Ishikawa (cell line): ENCODE measurements around the gene TAS2R13.

ENCODE experiments used
- CEBPB ChIP-seq: IDR thresholded peaks from 2 replicates; pipeline ENCODE4 v1.6.1; 2012
- CREB1 ChIP-seq: IDR thresholded peaks from 2 replicates; pipeline ENCODE4 v1.6.1; 2012; ENCODE audit warnings: low read depth
- EGR1 ChIP-seq: IDR thresholded peaks from 2 replicates; pipeline ENCODE4 v1.6.1; 2012
- EP300 ChIP-seq: IDR thresholded peaks from 2 replicates; pipeline ENCODE4 v1.6.1; 2012; ENCODE audit warnings: borderline replicate concordance
- FOXM1 ChIP-seq: IDR thresholded peaks from 2 replicates; pipeline ENCODE4 v1.6.1; 2012; ENCODE audit warnings: low read depth, borderline replicate concordance
- MAX ChIP-seq: IDR thresholded peaks from 2 replicates; pipeline ENCODE4 v1.6.1; 2012
- NFIC ChIP-seq: IDR thresholded peaks from 2 replicates; pipeline ENCODE4 v1.6.1; 2012
- RAD21 ChIP-seq: IDR thresholded peaks from 2 replicates; pipeline ENCODE4 v1.6.1; 2012; ENCODE audit warnings: low read depth
- TAF1 ChIP-seq: IDR thresholded peaks from 2 replicates; pipeline ENCODE4 v1.6.1; 2012; ENCODE audit warnings: low read depth, mild to moderate bottlenecking
- TCF12 ChIP-seq: IDR thresholded peaks from 2 replicates; pipeline ENCODE4 v1.6.1; 2012; ENCODE audit warnings: low read depth
- USF1 ChIP-seq: IDR thresholded peaks from 2 replicates; pipeline ENCODE4 v1.6.1; 2012
- YY1 ChIP-seq: IDR thresholded peaks from 2 replicates; pipeline ENCODE4 v1.6.1; 2012; ENCODE audit warnings: low read depth
- ZBTB7A ChIP-seq: IDR thresholded peaks from 2 replicates; pipeline ENCODE4 v1.6.1; 2012; ENCODE audit warnings: low read depth
- TF ChIP-seq, protein P1 (sequence below): IDR thresholded peaks from 2 replicates; pipeline ENCODE4 v1.6.1; 2012; ENCODE audit warnings: low read depth, mild to moderate bottlenecking

- no peak for TF ChIP-seq NFIC
- TF ChIP-seq TAF1 = no peak
- TF ChIP-seq, protein P1, sequence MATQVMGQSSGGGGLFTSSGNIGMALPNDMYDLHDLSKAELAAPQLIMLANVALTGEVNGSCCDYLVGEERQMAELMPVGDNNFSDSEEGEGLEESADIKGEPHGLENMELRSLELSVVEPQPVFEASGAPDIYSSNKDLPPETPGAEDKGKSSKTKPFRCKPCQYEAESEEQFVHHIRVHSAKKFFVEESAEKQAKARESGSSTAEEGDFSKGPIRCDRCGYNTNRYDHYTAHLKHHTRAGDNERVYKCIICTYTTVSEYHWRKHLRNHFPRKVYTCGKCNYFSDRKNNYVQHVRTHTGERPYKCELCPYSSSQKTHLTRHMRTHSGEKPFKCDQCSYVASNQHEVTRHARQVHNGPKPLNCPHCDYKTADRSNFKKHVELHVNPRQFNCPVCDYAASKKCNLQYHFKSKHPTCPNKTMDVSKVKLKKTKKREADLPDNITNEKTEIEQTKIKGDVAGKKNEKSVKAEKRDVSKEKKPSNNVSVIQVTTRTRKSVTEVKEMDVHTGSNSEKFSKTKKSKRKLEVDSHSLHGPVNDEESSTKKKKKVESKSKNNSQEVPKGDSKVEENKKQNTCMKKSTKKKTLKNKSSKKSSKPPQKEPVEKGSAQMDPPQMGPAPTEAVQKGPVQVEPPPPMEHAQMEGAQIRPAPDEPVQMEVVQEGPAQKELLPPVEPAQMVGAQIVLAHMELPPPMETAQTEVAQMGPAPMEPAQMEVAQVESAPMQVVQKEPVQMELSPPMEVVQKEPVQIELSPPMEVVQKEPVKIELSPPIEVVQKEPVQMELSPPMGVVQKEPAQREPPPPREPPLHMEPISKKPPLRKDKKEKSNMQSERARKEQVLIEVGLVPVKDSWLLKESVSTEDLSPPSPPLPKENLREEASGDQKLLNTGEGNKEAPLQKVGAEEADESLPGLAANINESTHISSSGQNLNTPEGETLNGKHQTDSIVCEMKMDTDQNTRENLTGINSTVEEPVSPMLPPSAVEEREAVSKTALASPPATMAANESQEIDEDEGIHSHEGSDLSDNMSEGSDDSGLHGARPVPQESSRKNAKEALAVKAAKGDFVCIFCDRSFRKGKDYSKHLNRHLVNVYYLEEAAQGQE = no peak
- TF ChIP-seq EP300 = no peak
- no peak for TF ChIP-seq YY1
- TF ChIP-seq RAD21 = no peak
- TF ChIP-seq FOXM1 = no peak
- TF ChIP-seq CREB1 = no peak
- no peak for TF ChIP-seq USF1
- no peak for TF ChIP-seq MAX
- TF ChIP-seq ZBTB7A = no peak
- no peak for TF ChIP-seq CEBPB
- TF ChIP-seq EGR1 = no peak
- no peak for TF ChIP-seq TCF12
Measured at GRCh38 chr12:10861366-10861765, 48.0 kb downstream of the TAS2R13 start.
